AG04450 (cell line): ENCODE results near the gene PRSS27. TPM values are rescaled to one million over a fixed set of nuclear protein-coding genes. Genes with fewer than 3 reads are reported as not detected.

Experiments
- CTCF ChIA-PET: fragments of 300-600, 350-600 bp; formaldehyde crosslinking; extraction: SDS; loops from one replicate; lab custom pipeline; 2022; ENCODE audit warnings: antibody characterized with exemption, inconsistent platforms; lab: Charles Lee
- POLR2A ChIA-PET: fragments of 350-600 bp; formaldehyde crosslinking; extraction: SDS; loops from one replicate; lab custom pipeline; 2021; ENCODE audit warnings: antibody characterized with exemption, inconsistent platforms; lab: Yijun Ruan, JAX
- DNase-seq: peaks from one replicate; pipeline ENCODE4 v3.0.0-alpha.2; 2011; ENCODE audit warnings: low read depth, low spot score
- H3K27ac ChIP-seq: one replicate; pipeline ENCODE4 v1.5.1; 2012; ENCODE audit warnings: low read depth, low read length, control low read depth
- H3K27me3 ChIP-seq: one replicate; pipeline ENCODE4 v1.6.0; 2012; ENCODE audit warnings: low read length; ENCODE audit not compliant: control insufficient read depth, insufficient read depth
- H3K4me3 ChIP-seq: 2 replicates; pipeline ENCODE4 v1.5.1; 2011; ENCODE audit warnings: mild to moderate bottlenecking, low read depth, low read length, control low read depth
- H3K9me3 ChIP-seq: 2 replicates; pipeline ENCODE4 v1.5.1; 2012; ENCODE audit warnings: low read length; ENCODE audit not compliant: control insufficient read depth, insufficient read depth
- CTCF ChIP-seq: IDR thresholded peaks from 2 replicates; pipeline ENCODE4 v1.5.1; 2011; ENCODE audit warnings: low read depth, low read length, control low read depth, inconsistent platforms
- polyA plus RNA-seq: library from polyadenylated mRNA; depleted of rRNA; stranded (reverse); fragments of >200 nt; gene quantifications from 2 replicates; pipeline ENCODE4 v1.2.3, GENCODE V29; 2011

Gene PRSS27
- polyA plus RNA-seq, 1 experiment, result 0.32 TPM

GRCh38 chr16:2763173-2763572, 43.1 kb upstream of the PRSS27 start:
- CTCF ChIA-PET, result interaction anchor here (0.7 kb wide), 1 partner anchor 88 kb away, joined by 3 read pairs; no protein-coding TSS in a partner anchor
- no peak overlapping the region for H3K4me3 ChIP-seq
- TF ChIP-seq CTCF, result no peak
- no peak for DNase-seq
- H3K9me3 ChIP-seq, result peaks cover 41% of the 10 kb centered on the region
- POLR2A ChIA-PET, result interaction anchor here (1.0 kb wide), 1 partner anchor 15 kb away, joined by 3 read pairs; no protein-coding TSS in a partner anchor
- no peaks in the 10 kb centered on the region for H3K27me3 ChIP-seq
- H3K27ac ChIP-seq, result no peak overlapping the region

- no peak overlapping the region for H3K4me3 ChIP-seq
- H3K9me3 ChIP-seq, result peaks cover 41% of the 10 kb centered on the region
- TF ChIP-seq CTCF, result no peak
- no peak for DNase-seq
- ChIA-PET CTCF (interaction anchor here (0.7 kb wide), 1 partner anchor 87 kb away, joined by 3 read pairs; no protein-coding TSS in a partner anchor), POLR2A (no interaction called here)
- H3K27me3 ChIP-seq, result no peaks in the 10 kb centered on the region
- no peak overlapping the region for H3K27ac ChIP-seq
Measured at GRCh38 chr16:2762711-2763110, 42.7 kb upstream of the PRSS27 start.

DNA sequence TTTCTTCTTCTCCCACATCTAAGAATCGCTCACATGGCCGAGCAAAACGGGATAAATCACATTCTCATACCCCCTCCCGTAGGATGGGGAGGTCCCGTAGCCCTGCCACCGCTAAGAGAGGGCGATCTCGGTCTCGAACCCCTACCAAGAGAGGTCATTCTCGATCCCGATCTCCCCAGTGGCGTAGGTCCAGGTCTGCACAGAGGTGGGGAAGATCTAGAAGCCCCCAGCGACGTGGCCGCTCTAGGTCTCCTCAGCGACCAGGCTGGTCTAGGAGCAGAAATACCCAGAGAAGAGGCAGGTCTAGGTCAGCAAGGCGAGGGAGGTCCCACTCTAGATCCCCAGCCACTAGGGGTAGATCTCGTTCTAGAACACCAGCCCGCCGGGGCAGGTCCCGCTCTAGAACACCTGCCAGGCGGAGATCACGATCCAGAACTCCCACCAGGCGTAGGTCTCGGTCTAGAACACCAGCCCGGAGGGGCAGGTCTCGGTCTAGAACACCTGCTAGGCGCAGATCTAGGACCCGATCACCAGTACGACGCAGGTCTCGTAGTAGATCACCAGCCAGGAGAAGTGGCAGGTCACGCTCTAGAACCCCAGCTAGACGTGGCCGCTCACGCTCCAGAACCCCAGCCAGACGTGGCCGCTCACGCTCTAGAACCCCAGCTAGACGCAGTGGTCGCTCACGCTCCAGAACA, 42.0 kb upstream of the PRSS27 start:
- CTCF ChIA-PET, result no interaction called here
- POLR2A ChIA-PET, result no interaction called here
- no peaks in the 10 kb centered on the region for H3K27me3 ChIP-seq
- no peak overlapping the region for H3K4me3 ChIP-seq
- no peak for TF ChIP-seq CTCF
- H3K9me3 ChIP-seq, result peaks cover 41% of the 10 kb centered on the region
- DNase-seq, result no peak
- H3K27ac ChIP-seq, result no peak overlapping the region

DNA sequence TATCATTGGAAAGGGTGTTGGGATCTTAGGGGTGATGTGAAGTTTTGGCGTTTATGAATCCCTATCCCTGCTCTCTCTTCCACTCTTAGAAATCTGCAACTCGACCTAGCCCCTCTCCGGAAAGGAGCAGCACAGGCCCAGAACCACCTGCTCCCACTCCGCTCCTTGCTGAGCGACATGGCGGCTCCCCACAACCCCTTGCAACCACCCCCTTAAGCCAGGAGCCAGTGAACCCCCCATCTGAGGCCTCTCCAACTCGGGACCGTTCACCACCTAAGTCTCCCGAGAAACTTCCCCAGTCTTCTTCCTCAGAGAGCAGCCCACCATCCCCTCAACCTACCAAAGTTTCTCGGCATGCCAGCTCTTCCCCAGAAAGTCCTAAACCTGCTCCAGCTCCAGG, 41.4 kb upstream of the PRSS27 start:
- Histone ChIP-seq H3K4me3 (no peak overlapping the region), H3K27ac (no peak overlapping the region), H3K27me3 (no peaks in the 10 kb centered on the region), H3K9me3 (peaks cover 40% of the 10 kb centered on the region)
- POLR2A ChIA-PET, result no interaction called here
- no peak for TF ChIP-seq CTCF
- CTCF ChIA-PET, result no interaction called here
- no peak for DNase-seq

- H3K4me3 ChIP-seq, result no peak overlapping the region
- DNase-seq, result no peak
- no peaks in the 10 kb centered on the region for H3K27me3 ChIP-seq
- POLR2A ChIA-PET, result no interaction called here
- TF ChIP-seq CTCF, result no peak
- CTCF ChIA-PET, result no interaction called here
- no peak overlapping the region for H3K27ac ChIP-seq
- peaks cover 17% of the 10 kb centered on the region for H3K9me3 ChIP-seq
Measured at GRCh38 chr16:2757344-2757743, 37.3 kb upstream of the PRSS27 start.
